Rectal smooth muscle tissue (tissue), 1 donor: ENCODE data around the gene KLHL13.
"Not testable (repeated sequence)": the region's sequence is repeated elsewhere in the genome, so short reads cannot be mapped to it uniquely, and the experiment has no call there.

Experiments used
- H3K27ac ChIP-seq: one replicate; pipeline ENCODE4 v1.7.0; 2013; ENCODE audit warnings: low read depth, low read length, inconsistent platforms
- H3K27me3 ChIP-seq: one replicate; pipeline ENCODE4 v1.7.0; 2013; ENCODE audit warnings: low read length; ENCODE audit not compliant: control insufficient read depth, insufficient read depth
- H3K36me3 ChIP-seq: one replicate; pipeline ENCODE4 v1.7.0; 2013; ENCODE audit warnings: low read length; ENCODE audit not compliant: control insufficient read depth, insufficient read depth
- H3K4me1 ChIP-seq: one replicate; pipeline ENCODE4 v1.7.0; 2013; ENCODE audit warnings: low read length; ENCODE audit not compliant: control insufficient read depth, insufficient read depth
- H3K4me3 ChIP-seq: one replicate; pipeline ENCODE4 v1.7.0; 2013; ENCODE audit warnings: low read length
- H3K9ac ChIP-seq: one replicate; pipeline ENCODE4 v1.7.0; 2013; ENCODE audit warnings: low read length

The KLHL13 gene

GRCh38 chrX:117978402-117978801, 138.2 kb downstream of the KLHL13 start:
- H3K9ac ChIP-seq: no peak overlapping the region
- H3K4me1 ChIP-seq: peaks cover 2% of the 10 kb centered on the region
- no peaks in the 10 kb centered on the region for H3K27me3 ChIP-seq
- no peak overlapping the region for H3K4me3 ChIP-seq
- no peak overlapping the region for H3K27ac ChIP-seq
- H3K36me3 ChIP-seq: no peaks in the 10 kb centered on the region

- H3K27me3 ChIP-seq: no peaks in the 10 kb centered on the region
- H3K9ac ChIP-seq: no peak overlapping the region
- H3K27ac ChIP-seq: no peak overlapping the region
- H3K36me3 ChIP-seq: no peaks in the 10 kb centered on the region
- peaks cover 2% of the 10 kb centered on the region for H3K4me1 ChIP-seq
- no peak overlapping the region for H3K4me3 ChIP-seq
Measured at GRCh38 chrX:117977526-117977925, 139.1 kb downstream of the KLHL13 start.

GRCh38 chrX:117973110-117973807, 143.4 kb downstream of the KLHL13 start:
- Histone ChIP-seq H3K27ac (no peak overlapping the region), H3K27me3 (no peaks in the 10 kb centered on the region), H3K4me1 (peaks cover 2% of the 10 kb centered on the region), H3K36me3 (no peaks in the 10 kb centered on the region), H3K4me3 (peak overlapping the region; percentile 11), H3K9ac (no peak overlapping the region)

GRCh38 chrX:117972711-117973109, 143.9 kb downstream of the KLHL13 start:
- no peaks in the 10 kb centered on the region for H3K27me3 ChIP-seq
- peak overlapping the region; percentile 11 for H3K4me3 ChIP-seq
- H3K27ac ChIP-seq: no peak overlapping the region
- H3K9ac ChIP-seq: no peak overlapping the region
- peaks cover 2% of the 10 kb centered on the region for H3K4me1 ChIP-seq
- H3K36me3 ChIP-seq: no peaks in the 10 kb centered on the region

GRCh38 chrX:117969782-117970181, 146.8 kb downstream of the KLHL13 start:
- no peak overlapping the region for H3K4me3 ChIP-seq
- H3K27me3 ChIP-seq: no peaks in the 10 kb centered on the region
- no peak overlapping the region for H3K9ac ChIP-seq
- H3K4me1 ChIP-seq: no peaks in the 10 kb centered on the region
- H3K36me3 ChIP-seq: no peaks in the 10 kb centered on the region
- H3K27ac ChIP-seq: no peak overlapping the region

- Histone ChIP-seq H3K4me3 (no peak overlapping the region), H3K36me3 (no peaks in the 10 kb centered on the region), H3K4me1 (no peaks in the 10 kb centered on the region), H3K9ac (no peak overlapping the region), H3K27me3 (no peaks in the 10 kb centered on the region), H3K27ac (no peak overlapping the region)
Measured at GRCh38 chrX:117969328-117969727, 147.3 kb downstream of the KLHL13 start.

GRCh38 chrX:117959045-117959444, 157.6 kb downstream of the KLHL13 start:
- Histone ChIP-seq H3K4me3 (no peak overlapping the region), H3K27me3 (no peaks in the 10 kb centered on the region), H3K36me3 (no peaks in the 10 kb centered on the region), H3K9ac (no peak overlapping the region), H3K27ac (no peak overlapping the region), H3K4me1 (no peaks in the 10 kb centered on the region)

GRCh38 chrX:117957128-117957527, 159.5 kb downstream of the KLHL13 start:
- Histone ChIP-seq H3K27me3 (no peaks in the 10 kb centered on the region), H3K4me3 (no peak overlapping the region), H3K36me3 (no peaks in the 10 kb centered on the region), H3K27ac (no peak overlapping the region), H3K9ac (no peak overlapping the region), H3K4me1 (no peaks in the 10 kb centered on the region)

GRCh38 chrX:117939296-117939695, 177.3 kb downstream of the KLHL13 start:
- H3K27ac ChIP-seq, H3K4me1 ChIP-seq, H3K4me3 ChIP-seq, H3K27me3 ChIP-seq, H3K9ac ChIP-seq, H3K36me3 ChIP-seq: not testable (repeated sequence)

GRCh38 chrX:117936118-117936517, 180.5 kb downstream of the KLHL13 start:
- no peak overlapping the region for H3K27ac ChIP-seq
- no peaks in the 10 kb centered on the region for H3K27me3 ChIP-seq
- no peaks in the 10 kb centered on the region for H3K4me1 ChIP-seq
- H3K4me3 ChIP-seq: no peak overlapping the region
- H3K36me3 ChIP-seq: no peaks in the 10 kb centered on the region
- H3K9ac ChIP-seq: no peak overlapping the region

GRCh38 chrX:117930116-117930515, 186.5 kb downstream of the KLHL13 start:
- not testable (repeated sequence) for H3K27ac ChIP-seq, H3K9ac ChIP-seq, H3K4me1 ChIP-seq, H3K36me3 ChIP-seq, H3K27me3 ChIP-seq, H3K4me3 ChIP-seq

GRCh38 chrX:117919755-117920154, 196.9 kb downstream of the KLHL13 start:
- no peak overlapping the region for H3K9ac ChIP-seq
- H3K36me3 ChIP-seq: no peaks in the 10 kb centered on the region
- H3K4me1 ChIP-seq: no peaks in the 10 kb centered on the region
- H3K27me3 ChIP-seq: no peaks in the 10 kb centered on the region
- H3K4me3 ChIP-seq: no peak overlapping the region
- no peak overlapping the region for H3K27ac ChIP-seq

- Histone ChIP-seq H3K27me3 (no peaks in the 10 kb centered on the region), H3K27ac (no peak overlapping the region), H3K9ac (no peak overlapping the region), H3K36me3 (no peaks in the 10 kb centered on the region), H3K4me3 (no peak overlapping the region), H3K4me1 (no peaks in the 10 kb centered on the region)
Measured at GRCh38 chrX:117910216-117910615, 206.4 kb downstream of the KLHL13 start.
